Measurements from ENCODE around the gene GAGE12G.
"Not testable (repeated sequence)": the region's sequence is repeated elsewhere in the genome, so short reads cannot be mapped to it uniquely, and the experiment has no call there.

The GAGE12G gene

DNA sequence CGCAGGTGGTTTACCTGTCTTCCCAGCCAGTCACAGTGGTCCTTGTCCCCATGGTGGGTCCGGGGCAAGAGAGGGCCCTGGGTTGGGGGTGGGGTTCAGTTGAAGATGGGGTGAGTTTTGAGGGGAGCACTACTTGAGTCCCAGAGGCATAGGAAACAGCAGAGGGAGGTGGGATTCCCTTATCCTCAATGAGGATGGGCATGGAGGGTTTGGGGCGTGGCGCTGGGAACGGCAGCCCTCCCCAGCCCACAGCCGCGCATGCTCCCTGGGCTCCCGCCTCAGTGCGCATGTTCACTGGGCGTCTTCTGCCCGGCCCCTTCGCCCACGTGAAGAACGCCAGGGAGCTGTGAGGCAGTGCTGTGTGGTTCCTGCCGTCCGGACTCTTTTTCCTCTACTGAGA is at the start of gene GAGE12G:
Gene GAGE12G, plus strand, starts transcription at position 301 of the 400 bp plus-strand sequence. CDS start 1,155 bp downstream, outside the sequence.
- not testable (repeated sequence) for DNase-seq

DNA sequence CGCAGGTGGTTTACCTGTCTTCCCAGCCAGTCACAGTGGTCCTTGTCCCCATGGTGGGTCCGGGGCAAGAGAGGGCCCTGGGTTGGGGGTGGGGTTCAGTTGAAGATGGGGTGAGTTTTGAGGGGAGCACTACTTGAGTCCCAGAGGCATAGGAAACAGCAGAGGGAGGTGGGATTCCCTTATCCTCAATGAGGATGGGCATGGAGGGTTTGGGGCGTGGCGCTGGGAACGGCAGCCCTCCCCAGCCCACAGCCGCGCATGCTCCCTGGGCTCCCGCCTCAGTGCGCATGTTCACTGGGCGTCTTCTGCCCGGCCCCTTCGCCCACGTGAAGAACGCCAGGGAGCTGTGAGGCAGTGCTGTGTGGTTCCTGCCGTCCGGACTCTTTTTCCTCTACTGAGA is 38.3 kb upstream of the GAGE12G start, which contains the start of gene GAGE12C:
Gene GAGE12C, plus strand, starts transcription at position 301 of the 400 bp plus-strand sequence. CDS start 1,155 bp downstream, outside the sequence.
- not testable (repeated sequence) for DNase-seq

GRCh38 chrX:49541433-49541832 is 28.8 kb upstream of the GAGE12G start, which contains the start of gene GAGE12D:
GAGE12D (plus strand) TSS chrX:49541733; CDS start chrX:49542888, 1,155 bp downstream.
- DNase-seq = not testable (repeated sequence)

GRCh38 chrX:49550989-49551388 is 19.2 kb upstream of the GAGE12G start, which contains the start of gene GAGE12E:
GAGE12E (plus strand) TSS chrX:49551289; CDS start chrX:49552444, 1,155 bp downstream.
- DNase-seq = not testable (repeated sequence)

DNA sequence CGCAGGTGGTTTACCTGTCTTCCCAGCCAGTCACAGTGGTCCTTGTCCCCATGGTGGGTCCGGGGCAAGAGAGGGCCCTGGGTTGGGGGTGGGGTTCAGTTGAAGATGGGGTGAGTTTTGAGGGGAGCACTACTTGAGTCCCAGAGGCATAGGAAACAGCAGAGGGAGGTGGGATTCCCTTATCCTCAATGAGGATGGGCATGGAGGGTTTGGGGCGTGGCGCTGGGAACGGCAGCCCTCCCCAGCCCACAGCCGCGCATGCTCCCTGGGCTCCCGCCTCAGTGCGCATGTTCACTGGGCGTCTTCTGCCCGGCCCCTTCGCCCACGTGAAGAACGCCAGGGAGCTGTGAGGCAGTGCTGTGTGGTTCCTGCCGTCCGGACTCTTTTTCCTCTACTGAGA is 9.7 kb upstream of the GAGE12G start, which contains the start of gene GAGE12F:
Gene GAGE12F, plus strand, starts transcription at position 301 of the 400 bp plus-strand sequence. CDS start 1,155 bp downstream, outside the sequence.
- DNase-seq = not testable (repeated sequence)

GRCh38 chrX:49568728-49569127 is 1.5 kb upstream of the GAGE12G start:
- not testable (repeated sequence) for DNase-seq

DNA sequence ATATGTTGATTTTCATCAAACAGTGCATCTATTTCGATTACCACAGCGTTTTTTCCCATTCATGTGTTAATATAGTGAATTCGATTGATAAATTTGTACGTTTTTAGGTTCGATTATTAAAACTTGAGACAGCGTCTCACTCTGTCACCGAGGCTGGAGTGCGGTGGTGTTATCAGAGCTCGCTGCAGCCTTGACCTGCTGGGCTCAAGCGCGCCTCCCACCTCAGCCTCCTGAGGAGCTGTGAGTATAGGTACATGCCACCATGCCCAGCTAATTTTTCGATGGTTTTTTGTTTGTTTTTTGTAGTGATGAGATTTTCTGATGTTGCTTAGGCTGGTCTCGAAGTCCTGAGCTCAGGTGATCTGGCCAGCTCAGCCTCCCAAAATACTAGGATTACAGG is 1.0 kb upstream of the GAGE12G start:
- not testable (repeated sequence) for DNase-seq

- not testable (repeated sequence) for DNase-seq
Observed at GRCh38 chrX:49579649-49580048, 9.4 kb downstream of the GAGE12G start, which contains the start of gene GAGE12H. GAGE12H (plus strand) TSS chrX:49579949; CDS start chrX:49581104, 1,155 bp downstream.

GRCh38 chrX:49589196-49589595 is 19.0 kb downstream of the GAGE12G start, which contains the start of gene GAGE2A:
GAGE2A (plus strand) TSS chrX:49589496; CDS start chrX:49590651, 1,155 bp downstream.
- not testable (repeated sequence) for DNase-seq

- not testable (repeated sequence) for DNase-seq
Observed at GRCh38 chrX:49589769-49590478, 19.7 kb downstream of the GAGE12G start.

- DNase-seq = not testable (repeated sequence)
Observed at GRCh38 chrX:49590488-49590887, 20.3 kb downstream of the GAGE12G start.

GRCh38 chrX:49598720-49599119 is 28.5 kb downstream of the GAGE12G start, which contains the start of gene GAGE1:
GAGE1 (plus strand) TSS chrX:49599020; CDS start chrX:49600175, 1,155 bp downstream.
- DNase-seq = not testable (repeated sequence)

GRCh38 chrX:49610718-49611310 is 40.6 kb downstream of the GAGE12G start:
- DNase-seq = no peak

DNA sequence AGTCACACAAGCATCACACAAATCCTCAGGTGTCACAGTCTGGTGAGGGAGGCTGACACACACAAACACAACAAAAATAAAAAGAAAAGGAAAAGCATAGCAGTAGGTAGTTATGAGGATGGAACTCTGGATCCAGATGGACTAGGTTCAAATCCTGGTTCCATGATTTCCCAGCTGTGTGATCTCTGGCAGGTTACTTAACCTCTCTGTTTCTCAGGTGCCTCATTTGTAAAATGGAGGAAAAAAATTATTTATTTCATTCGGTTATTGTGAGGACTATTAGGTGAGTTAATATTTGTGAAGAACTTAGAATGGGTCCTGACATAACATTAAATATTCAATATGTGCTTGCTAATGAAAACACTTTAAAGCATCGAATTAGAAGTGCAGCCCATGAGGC is 48.4 kb downstream of the GAGE12G start:
- no peak for DNase-seq

Measured in NCI-H146 (cell line).